SK-N-SH (cell line): ENCODE data around the gene PSTPIP1. TPM values are rescaled to one million over a fixed set of nuclear protein-coding genes. Genes with fewer than 3 reads are reported as not detected.

Source experiments
- CTCF ChIA-PET: fragments of 300-600, 350-600 bp; formaldehyde crosslinking; extraction: SDS; loops from one replicate; lab custom pipeline; 2021; lab: Yijun Ruan, JAX
- POLR2A ChIA-PET: fragments of 350-600 bp; sonication (Branson Sonifier 250); formaldehyde crosslinking; extraction: SDS; loops from one replicate; lab custom pipeline; 2020; ENCODE audit warnings: antibody characterized with exemption, inconsistent platforms; lab: Yijun Ruan, JAX
- DNase-seq: peaks from one replicate; pipeline ENCODE4 v3.0.0; 2012
- H2AFZ ChIP-seq: fragments of 200-600 bp; sonication (generic); 2 replicates; pipeline ENCODE4 v1.8.1; 2016; ENCODE audit warnings: antibody characterized with exemption, mild to moderate bottlenecking, low read depth
- H3F3A ChIP-seq: fragments of 200-600 bp; sonication (generic); replicated peaks from 2 replicates; pipeline ENCODE3; 2016; ENCODE audit warnings: antibody characterized with exemption, mild to moderate bottlenecking; ENCODE audit not compliant: insufficient read depth
- H3K27ac ChIP-seq, 2 experiments: fragments of 200-500 bp in 1 of 2; fragments of 200-600 bp in 1 of 2; sonication (Bioruptor generic) in 1 of 2; sonication (generic), shearing (Covaris generic) in 1 of 2; 2 replicates each; pipeline versions ENCODE4 v1.5.1 to v1.6.1; 2014 to 2016; ENCODE audit warnings: low read depth in 2 of 2, inconsistent platforms in 1 of 2, low read length in 1 of 2, mild to moderate bottlenecking in 1 of 2, mixed read lengths in 1 of 2
- H3K27me3 ChIP-seq: fragments of 200-600 bp; sonication (generic), shearing (Covaris generic); 2 replicates; pipeline ENCODE4 v1.6.1; 2016; ENCODE audit warnings: mixed run types; ENCODE audit not compliant: insufficient read depth
- H3K36me3 ChIP-seq, 2 experiments: fragments of 200-500 bp in 1 of 2; fragments of 200-600 bp in 1 of 2; sonication (Bioruptor generic) in 1 of 2; sonication (generic) in 1 of 2; replicated peaks in 1 of 2; 2 replicates each; pipeline versions ENCODE3 to v1.5.1; 2014 to 2016; ENCODE audit warnings: low read length in 1 of 2, mild to moderate bottlenecking in 1 of 2; ENCODE audit not compliant: insufficient read depth in 2 of 2, control insufficient read depth in 1 of 2
- H3K4me1 ChIP-seq, 2 experiments: fragments of 200-500 bp in 1 of 2; fragments of 200-600 bp in 1 of 2; sonication (Bioruptor generic) in 1 of 2; sonication (generic), shearing (Covaris generic) in 1 of 2; 2 replicates each; pipeline versions ENCODE4 v1.5.1 to v1.6.1; 2014 to 2016; ENCODE audit warnings: low read depth in 1 of 2, low read length in 1 of 2, mixed run types in 1 of 2; ENCODE audit not compliant: insufficient read depth in 2 of 2, control insufficient read depth in 1 of 2
- H3K4me2 ChIP-seq: fragments of 200-600 bp; sonication (generic), shearing (Covaris generic); 2 replicates; pipeline ENCODE4 v1.6.1; 2017; ENCODE audit warnings: mixed run types
- H3K4me3 ChIP-seq, 2 experiments: fragments of 200-500 bp in 1 of 2; fragments of 200-600 bp in 1 of 2; sonication (Bioruptor generic) in 1 of 2; sonication (generic), shearing (Covaris generic) in 1 of 2; 2 replicates each; pipeline versions ENCODE4 v1.5.1 to v1.8.1; 2014 to 2016; ENCODE audit warnings: low read depth in 2 of 2, inconsistent platforms in 1 of 2, low read length in 1 of 2, mild to moderate bottlenecking in 1 of 2, mixed read lengths in 1 of 2, moderate library complexity in 1 of 2
- H3K79me2 ChIP-seq: fragments of 200-600 bp; sonication (generic); 2 replicates; pipeline ENCODE4 v1.8.1; 2017; ENCODE audit warnings: mild to moderate bottlenecking; ENCODE audit not compliant: insufficient read depth
- H3K9ac ChIP-seq: fragments of 200-600 bp; sonication (generic); 2 replicates; pipeline ENCODE4 v1.6.1; 2017; ENCODE audit warnings: mixed run types
- H3K9me2 ChIP-seq: fragments of 200-600 bp; sonication (generic); 2 replicates; pipeline ENCODE4 v1.6.1; 2017; ENCODE audit warnings: mixed run types
- H3K9me3 ChIP-seq: fragments of 200-600 bp; sonication (generic); 2 replicates; pipeline ENCODE4 v1.6.1; 2017; ENCODE audit warnings: mixed run types, mild to moderate bottlenecking, moderate library complexity
- H4K20me1 ChIP-seq: fragments of 200-600 bp; sonication (generic); 2 replicates; pipeline ENCODE4 v1.6.1; 2017; ENCODE audit warnings: mild to moderate bottlenecking, mixed run types; ENCODE audit not compliant: insufficient read depth
- CHD2 ChIP-seq: fragments of 150-350 bp; IDR thresholded peaks from 2 replicates; pipeline ENCODE4 v1.6.1; 2018; ENCODE audit warnings: low read length; ENCODE audit not compliant: partially characterized antibody
- CTCF ChIP-seq: fragments of 200-600 bp; sonication (generic); IDR thresholded peaks from 2 replicates; pipeline ENCODE4 v1.6.1; 2017; ENCODE audit warnings: antibody characterized with exemption, mild to moderate bottlenecking, moderate library complexity
- GABPA ChIP-seq: IDR thresholded peaks from 2 replicates; pipeline ENCODE4 v1.4.0; 2012; ENCODE audit warnings: low read depth, mild to moderate bottlenecking
- MEF2A ChIP-seq: IDR thresholded peaks from 2 replicates; pipeline ENCODE4 v1.4.0; 2012; ENCODE audit warnings: low read depth, borderline replicate concordance
- MXI1 ChIP-seq: IDR thresholded peaks from 2 replicates; pipeline ENCODE4 v1.6.1; 2012; ENCODE audit warnings: mild to moderate bottlenecking, low read depth, low read length, improper control_type of control experiment
- NFIC ChIP-seq: IDR thresholded peaks from 2 replicates; pipeline ENCODE4 v1.4.0; 2012; ENCODE audit warnings: borderline replicate concordance
- NRF1 ChIP-seq: IDR thresholded peaks from 2 replicates; pipeline ENCODE4 v1.6.1; 2012; ENCODE audit warnings: low read depth, mild to moderate bottlenecking, low read length
- RAD21 ChIP-seq: IDR thresholded peaks from 2 replicates; pipeline ENCODE4 v1.6.1; 2012; ENCODE audit warnings: mild to moderate bottlenecking, low read length
- RFX5 ChIP-seq: IDR thresholded peaks from 2 replicates; pipeline ENCODE4 v1.6.1; 2012; ENCODE audit warnings: mild to moderate bottlenecking, improper control_type of control experiment, low read length
- TCF12 ChIP-seq: IDR thresholded peaks from 2 replicates; pipeline ENCODE4 v1.4.0; 2012
- ZBTB33 ChIP-seq: IDR thresholded peaks from 2 replicates; pipeline ENCODE4 v1.4.0; 2012; ENCODE audit warnings: low read depth, borderline replicate concordance
- WGBS: methylation state at CpG from one replicate; pipeline ENCODE4 v1.1.6; 2017; ENCODE audit warnings: low lambda C conversion rate; 5-methylcytosine and 5-hydroxymethylcytosine counted together
- polyA plus RNA-seq, 3 experiments: library from polyadenylated mRNA; depleted of rRNA; stranded (reverse); fragments of >200 nt; gene quantifications; 2 replicates each; pipeline ENCODE4 v1.2.3, GENCODE V29; 2012

Gene PSTPIP1
- polyA plus RNA-seq, 1 of the 3 experiments (the other 2 are of a cell fraction): 0.69 TPM

GRCh38 chr15:76999996-77000395 lies 5.1 kb downstream of the PSTPIP1 start:
- Histone ChIP-seq H3K27me3 (no peaks in the 10 kb centered on the region), H3K36me3 (no peaks in the 10 kb centered on the region), H3K9ac (no peak overlapping the region), H3K4me2 (no peak overlapping the region), H2AFZ (no peak overlapping the region), H3K9me3 (no peaks in the 10 kb centered on the region), H3K9me2 (no peaks in the 10 kb centered on the region), H3K79me2 (no peaks in the 10 kb centered on the region), H4K20me1 (no peaks in the 10 kb centered on the region), H3K27ac (no peak overlapping the region), H3F3A (no peaks in the 10 kb centered on the region), H3K4me1 (peaks cover 16 to 36% of the 10 kb centered on the region in 2 experiments; a peak in 3 of 4 replicates), H3K4me3 (no peak overlapping the region)
- WGBS: 80% methylated on average over 1 of the region's 2 CpGs
- ChIA-PET POLR2A (no interaction called here), CTCF (interaction anchor here (0.9 kb wide), 1 partner anchor 617 kb away, joined by 3 read pairs; no protein-coding TSS in a partner anchor)
- no peak for DNase-seq
- TF ChIP-seq CHD2 (no peak), ZBTB33 (no peak), NRF1 (no peak), NFIC (no peak), RAD21 (no peak), MEF2A (no peak), MXI1 (no peak), TCF12 (no peak), CTCF (no peak), RFX5 (no peak)

GRCh38 chr15:77001351-77001750 lies 6.4 kb downstream of the PSTPIP1 start:
- TF ChIP-seq GABPA: no peak
- Histone ChIP-seq H3K4me3 (no peak overlapping the region), H3K9me2 (no peaks in the 10 kb centered on the region), H3K79me2 (no peaks in the 10 kb centered on the region), H4K20me1 (no peaks in the 10 kb centered on the region), H3K4me1 (peaks cover 6 to 23% of the 10 kb centered on the region in 2 experiments; a peak in 3 of 4 replicates), H2AFZ (no peak overlapping the region), H3K27ac (no peak overlapping the region), H3K9ac (no peak overlapping the region), H3K27me3 (no peaks in the 10 kb centered on the region), H3F3A (no peaks in the 10 kb centered on the region), H3K9me3 (no peaks in the 10 kb centered on the region), H3K4me2 (no peak overlapping the region), H3K36me3 (no peaks in the 10 kb centered on the region)
- DNase-seq: no peak
- CTCF ChIA-PET: interaction anchor here (0.9 kb wide), 1 partner anchor 8 kb away, joined by 4 read pairs; no protein-coding TSS in a partner anchor
- WGBS: 68% methylated on average over 4 of the region's 4 CpGs
- POLR2A ChIA-PET: no interaction called here
